ENCODE results near the gene GALNT5.

GRCh38 chr2:157250836-157251235, 6.7 kb upstream of the GALNT5 start:
- TF ChIP-seq, protein P1, sequence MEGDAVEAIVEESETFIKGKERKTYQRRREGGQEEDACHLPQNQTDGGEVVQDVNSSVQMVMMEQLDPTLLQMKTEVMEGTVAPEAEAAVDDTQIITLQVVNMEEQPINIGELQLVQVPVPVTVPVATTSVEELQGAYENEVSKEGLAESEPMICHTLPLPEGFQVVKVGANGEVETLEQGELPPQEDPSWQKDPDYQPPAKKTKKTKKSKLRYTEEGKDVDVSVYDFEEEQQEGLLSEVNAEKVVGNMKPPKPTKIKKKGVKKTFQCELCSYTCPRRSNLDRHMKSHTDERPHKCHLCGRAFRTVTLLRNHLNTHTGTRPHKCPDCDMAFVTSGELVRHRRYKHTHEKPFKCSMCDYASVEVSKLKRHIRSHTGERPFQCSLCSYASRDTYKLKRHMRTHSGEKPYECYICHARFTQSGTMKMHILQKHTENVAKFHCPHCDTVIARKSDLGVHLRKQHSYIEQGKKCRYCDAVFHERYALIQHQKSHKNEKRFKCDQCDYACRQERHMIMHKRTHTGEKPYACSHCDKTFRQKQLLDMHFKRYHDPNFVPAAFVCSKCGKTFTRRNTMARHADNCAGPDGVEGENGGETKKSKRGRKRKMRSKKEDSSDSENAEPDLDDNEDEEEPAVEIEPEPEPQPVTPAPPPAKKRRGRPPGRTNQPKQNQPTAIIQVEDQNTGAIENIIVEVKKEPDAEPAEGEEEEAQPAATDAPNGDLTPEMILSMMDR (optimal IDR thresholded peaks at IDR 0.05 in 1 of 3, IDR thresholded peaks at IDR 0.05 in 1 of 3, conservative IDR thresholded peaks at IDR 0.05 in 1 of 3; ENCODE audit: extremely low read depth in 1 of 3, insufficient read depth in 2 of 3, low read length in 3 of 3): no peak
- no peak for TF ChIP-seq EZH2 (IDR thresholded peaks at IDR 0.05; ENCODE audit: low read length)
